DMS 273 treated with DMSO at 0.1 percent for 48 hours (cell line): ENCODE data around the gene SLC2A1.
"Not testable (repeated sequence)": the region's sequence is repeated elsewhere in the genome, so short reads cannot be mapped to it uniquely, and the experiment has no call there.

Experiments used
- DNase-seq: peaks from one replicate; lab custom pipeline; 2025; lab: John Stamatoyannopoulos, UW

The SLC2A1 gene

DNA sequence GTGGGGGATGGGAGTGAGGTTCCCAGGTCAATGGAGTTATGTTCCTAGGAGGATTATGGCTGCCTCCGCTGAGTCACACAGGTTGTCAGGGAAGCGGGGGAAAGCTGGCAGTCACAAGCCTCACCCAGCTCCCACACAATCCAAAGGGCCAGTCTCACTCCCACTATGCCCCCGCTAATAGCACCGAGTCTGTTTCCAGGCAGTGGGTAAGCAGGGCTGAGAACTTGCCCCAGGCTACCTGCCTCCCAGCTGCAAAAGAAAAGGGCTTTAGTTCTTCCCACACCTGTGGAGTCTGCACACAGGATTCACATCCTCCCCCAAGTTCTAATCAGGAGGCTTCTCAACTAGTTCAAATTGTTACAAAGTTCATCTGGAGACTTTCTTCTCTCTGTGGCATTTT, 58.7 kb downstream of the SLC2A1 start:
- DNase-seq: not testable (repeated sequence)

DNA sequence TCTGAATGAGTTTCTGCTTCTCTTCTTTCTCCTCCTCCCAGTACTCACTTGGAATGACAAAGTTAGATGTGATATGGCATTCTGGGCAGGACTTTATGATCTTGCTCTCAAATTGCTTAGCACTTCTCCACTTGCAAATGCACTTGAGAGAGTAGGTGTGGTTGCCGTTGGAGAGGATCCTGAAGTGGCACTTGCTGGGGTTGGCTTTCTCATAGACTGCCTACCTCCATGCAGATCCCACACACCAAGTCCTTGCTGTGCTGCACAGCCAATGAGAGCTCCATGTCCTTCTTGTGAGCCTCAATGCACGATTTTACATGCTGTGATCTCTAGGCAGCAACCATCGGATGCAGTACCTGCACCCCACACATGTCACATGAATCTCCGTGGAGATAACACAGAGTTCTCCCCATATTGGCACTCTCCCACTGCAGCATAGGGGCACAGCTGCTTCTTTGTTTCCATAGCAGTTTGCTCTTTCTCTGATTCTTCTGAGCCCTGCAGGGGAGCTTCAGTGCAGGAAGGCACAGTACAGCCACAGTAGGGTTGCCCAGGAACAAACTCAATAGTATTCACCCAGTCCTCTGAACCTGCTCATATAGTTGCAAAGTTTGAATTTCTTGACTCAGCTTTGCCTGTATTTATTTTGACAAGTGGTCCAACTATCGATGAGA, 67.1 kb downstream of the SLC2A1 start:
- DNase-seq: no peak

DNA sequence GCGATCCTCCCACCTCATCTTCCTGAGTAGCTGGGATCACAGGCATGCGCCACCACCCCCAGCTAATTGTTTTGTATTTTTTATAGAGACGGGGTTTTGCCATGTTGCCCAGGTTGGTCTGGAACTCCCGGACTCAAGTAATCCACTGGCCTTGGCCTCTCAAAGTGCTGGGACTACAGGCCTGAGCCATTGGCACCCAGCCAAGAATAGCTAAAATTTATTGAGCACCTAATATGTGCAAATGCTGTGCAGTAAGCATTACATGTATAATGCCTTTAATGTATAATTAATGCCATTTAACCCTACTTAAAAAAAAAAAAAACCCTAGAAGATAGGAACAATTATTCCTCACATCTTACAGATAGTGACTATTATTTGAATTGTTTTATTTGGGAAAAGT, 69.4 kb downstream of the SLC2A1 start:
- DNase-seq: no peak

DNA sequence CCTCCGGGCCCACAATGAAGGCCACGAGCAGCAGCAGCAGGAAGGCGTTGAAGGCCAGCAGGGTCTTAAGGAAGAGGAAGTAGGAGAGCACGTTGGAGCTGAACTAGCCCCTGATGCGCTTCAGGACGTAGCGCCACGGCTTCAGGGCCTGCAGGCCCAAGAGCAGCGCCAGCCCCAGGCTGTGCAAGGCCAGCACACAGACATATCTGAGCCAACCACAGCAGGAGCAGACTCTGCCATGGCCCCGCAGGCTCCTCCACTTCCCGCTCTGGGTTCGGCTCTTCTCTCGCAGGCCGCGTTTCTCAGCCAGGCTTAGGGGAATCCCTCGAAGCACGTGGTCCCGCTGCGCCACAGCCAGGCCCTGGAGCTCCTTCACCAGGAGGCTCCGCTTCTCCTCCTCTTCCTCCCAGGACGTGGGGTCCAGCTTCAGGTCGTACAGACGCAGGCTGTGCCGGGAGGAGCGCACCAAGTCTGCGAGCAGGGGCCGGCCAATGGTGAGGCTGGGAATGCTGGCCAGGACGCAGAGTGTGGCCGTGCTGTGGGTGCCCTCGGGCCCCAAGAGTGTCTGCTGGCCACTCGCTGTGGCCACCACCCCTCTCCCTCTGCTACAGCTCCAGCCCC, 70.5 kb downstream of the SLC2A1 start:
- DNase-seq: no peak

DNA sequence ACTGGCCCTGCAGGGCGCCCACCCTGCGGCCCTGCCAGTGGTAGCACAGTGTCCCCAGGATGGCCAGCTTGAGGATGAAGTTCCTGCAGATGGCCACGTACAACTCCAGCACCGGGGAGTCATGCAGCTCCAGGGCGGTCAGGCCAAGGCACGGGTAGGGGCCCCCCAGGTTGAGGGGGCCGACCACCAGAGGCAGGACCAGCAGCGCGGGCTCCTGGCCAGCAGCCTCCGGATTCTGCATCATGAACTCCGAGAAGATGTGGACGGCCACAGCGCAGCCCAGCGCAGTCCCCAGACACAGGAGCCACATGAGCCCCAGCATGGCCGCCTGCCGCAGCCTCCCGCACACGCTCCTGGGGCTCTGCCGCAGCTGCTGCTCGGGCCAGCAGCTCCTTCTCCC, 71.3 kb downstream of the SLC2A1 start:
- no peak for DNase-seq

DNA sequence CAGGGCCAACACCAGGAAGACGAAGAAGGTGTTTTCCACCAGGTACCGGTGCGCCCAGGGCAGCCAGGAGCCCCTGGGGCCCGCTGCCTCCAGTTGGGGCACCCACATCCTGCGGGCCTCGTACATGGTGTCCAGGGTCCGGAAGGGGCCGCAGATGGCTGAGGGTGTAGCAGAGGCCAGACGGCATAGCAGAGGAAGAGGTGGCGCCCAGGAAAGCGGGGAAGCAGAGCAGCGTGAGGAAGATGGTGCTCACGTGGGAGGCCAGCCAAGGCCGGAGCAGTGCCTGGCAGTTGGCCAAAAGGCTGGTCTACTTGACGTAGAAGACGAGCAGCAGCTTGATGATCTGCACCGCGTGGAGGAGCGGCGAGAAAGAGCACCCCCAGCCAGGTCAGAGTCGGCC, 71.9 kb downstream of the SLC2A1 start:
- no peak for DNase-seq

DNA sequence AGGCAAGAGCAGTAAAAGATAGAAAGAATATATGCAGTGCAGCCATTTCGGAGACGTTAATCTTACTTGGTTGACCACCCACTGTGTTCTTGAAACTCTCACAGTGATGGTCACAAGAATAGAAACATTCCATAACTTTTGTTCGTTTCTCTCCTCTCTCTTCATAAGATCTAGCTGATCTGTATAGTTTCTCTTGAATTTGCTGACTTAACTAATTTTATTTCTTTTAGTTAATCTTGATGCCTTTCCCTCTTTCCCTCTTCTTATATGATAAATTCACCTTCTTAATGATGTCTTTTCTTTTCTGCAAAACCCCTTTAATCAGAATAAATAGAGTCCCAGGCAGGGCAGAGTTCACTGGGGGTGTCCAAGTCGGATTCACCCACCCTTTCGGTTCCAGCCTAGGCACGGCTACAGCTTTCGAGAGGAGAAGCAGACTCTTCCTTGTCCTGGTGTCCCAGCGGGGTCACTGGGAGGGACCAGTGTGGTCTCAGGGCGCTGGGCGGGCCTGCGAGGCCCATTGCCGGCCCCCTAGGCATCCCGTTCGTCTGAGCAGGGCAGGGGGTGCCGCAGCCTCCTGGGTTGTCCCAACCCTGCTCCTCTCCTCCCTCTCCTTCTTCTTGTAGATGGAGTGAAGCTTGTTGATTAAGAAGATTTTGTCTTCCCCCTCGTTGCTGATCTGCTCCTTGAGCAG, 72.5 kb downstream of the SLC2A1 start:
- no peak for DNase-seq

DNA sequence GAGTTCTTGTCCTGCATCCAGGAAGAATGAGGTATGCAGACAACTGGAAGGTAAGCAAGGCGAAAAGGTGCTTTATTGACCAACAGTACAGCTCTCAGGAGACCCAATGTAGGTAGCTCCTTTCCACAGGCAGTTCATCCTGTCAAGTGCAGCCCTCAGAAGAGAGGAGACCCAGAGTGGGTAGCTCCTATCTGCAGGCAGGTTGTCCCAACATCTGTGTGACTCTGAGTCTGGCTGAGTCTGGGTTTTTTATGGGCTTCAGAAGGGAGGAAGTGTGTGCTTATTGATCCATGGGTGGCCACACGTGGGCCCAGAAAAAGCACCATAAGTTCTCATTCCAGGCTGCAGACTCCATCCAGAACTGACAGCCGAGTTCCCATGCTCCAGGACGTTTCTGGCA, 78.3 kb downstream of the SLC2A1 start:
- no peak for DNase-seq

DNA sequence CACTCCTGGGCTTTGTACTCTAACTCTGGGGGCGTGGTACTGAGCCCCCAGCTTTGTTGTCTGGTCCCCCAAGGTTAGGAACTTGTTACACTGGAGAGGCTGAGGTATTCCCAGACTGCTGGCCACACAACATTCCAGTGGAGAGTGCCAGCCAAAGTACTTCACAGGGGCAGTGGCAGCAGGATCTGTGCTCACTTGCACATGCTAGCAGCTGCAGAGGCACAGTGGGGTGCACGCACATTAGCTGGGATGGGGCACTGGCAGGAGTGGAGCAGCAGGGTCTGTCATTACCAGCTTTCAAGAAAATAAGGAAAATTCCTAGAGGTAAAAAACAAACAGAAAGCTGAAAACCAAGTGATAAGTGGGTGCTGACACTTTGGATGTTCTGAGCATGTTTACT, 81.3 kb downstream of the SLC2A1 start:
- DNase-seq: no peak

DNA sequence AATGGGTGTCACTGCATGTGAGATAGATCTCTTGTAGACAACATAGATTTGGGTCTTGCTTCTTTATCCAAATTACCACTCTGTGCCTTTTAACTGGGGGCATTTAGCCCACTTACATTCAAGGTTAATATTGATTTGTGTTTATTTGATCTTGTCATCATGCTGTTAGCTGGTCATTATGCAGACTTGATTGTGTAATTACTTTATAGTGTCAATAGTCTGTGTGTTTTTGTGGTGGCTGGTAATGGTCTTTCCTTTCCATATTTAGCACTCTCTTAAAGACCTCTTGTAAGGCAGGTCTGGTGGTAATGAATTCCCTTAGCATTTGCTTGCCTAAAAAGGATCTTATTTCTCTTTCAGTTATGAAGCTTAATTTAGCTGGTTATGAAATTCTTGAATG, 82.7 kb downstream of the SLC2A1 start:
- no peak for DNase-seq
